Mesenchymal stem cell (in vitro differentiated cells and primary cell): ENCODE data around the gene SCN2A.
A peak's percentile ranks its signal among the peaks of the same experiment; 100 is the strongest.

Experiments
- DNase-seq: peaks from one replicate; pipeline ENCODE4 v3.0.0-alpha.2; 2013
- H2AFZ ChIP-seq: one replicate; pipeline ENCODE4 v1.6.1; 2013; ENCODE audit warnings: low read depth, mild to moderate bottlenecking, control low read depth, inconsistent platforms, low read length, moderate library complexity
- H2AK5ac ChIP-seq: 2 replicates; pipeline ENCODE4 v1.6.1; 2013; ENCODE audit warnings: low read length, moderate library complexity, mild to moderate bottlenecking, inconsistent platforms; ENCODE audit not compliant: severe bottlenecking
- H2BK120ac ChIP-seq: one replicate; pipeline ENCODE4 v1.6.1; 2013; ENCODE audit warnings: low read depth, mild to moderate bottlenecking, inconsistent platforms, low read length, moderate library complexity
- H2BK12ac ChIP-seq, 2 experiments: one replicate each; pipeline ENCODE4 v1.6.1; 2013; ENCODE audit warnings: inconsistent platforms in 2 of 2, low read length in 2 of 2, mild to moderate bottlenecking in 2 of 2, moderate library complexity in 2 of 2, control low read depth in 1 of 2
- H2BK15ac ChIP-seq: one replicate; pipeline ENCODE4 v1.6.1; 2013; ENCODE audit warnings: mild to moderate bottlenecking, low read depth, inconsistent platforms; ENCODE audit not compliant: poor library complexity, severe bottlenecking
- H2BK5ac ChIP-seq: 2 replicates; pipeline ENCODE4 v1.6.1; 2013; ENCODE audit warnings: low read depth, mild to moderate bottlenecking, low read length, control low read depth, inconsistent platforms; ENCODE audit not compliant: poor library complexity, severe bottlenecking
- H3K14ac ChIP-seq, 2 experiments: one replicate each; pipeline ENCODE4 v1.6.1; 2013; ENCODE audit warnings: inconsistent platforms in 2 of 2, low read length in 2 of 2, control low read depth in 1 of 2, mild to moderate bottlenecking in 1 of 2, moderate library complexity in 1 of 2
- H3K18ac ChIP-seq, 2 experiments: one replicate each; pipeline ENCODE4 v1.6.1; 2013; ENCODE audit warnings: inconsistent platforms in 2 of 2, low read length in 2 of 2, control low read depth in 1 of 2, low read depth in 1 of 2, mild to moderate bottlenecking in 1 of 2
- H3K23ac ChIP-seq, 2 experiments: one replicate each; pipeline ENCODE4 v1.6.1; 2013; ENCODE audit warnings: inconsistent platforms in 2 of 2, low read length in 2 of 2, mild to moderate bottlenecking in 2 of 2, moderate library complexity in 2 of 2, control low read depth in 1 of 2
- H3K27ac ChIP-seq: 2 replicates; pipeline ENCODE4 v1.5.1; 2013; ENCODE audit warnings: mild to moderate bottlenecking, moderate library complexity, low read length, control low read depth, inconsistent platforms; ENCODE audit not compliant: poor library complexity, severe bottlenecking
- H3K27me3 ChIP-seq, 2 experiments: 2 replicates each; pipeline versions ENCODE4 v1.6.1 to v1.7.0; 2013; ENCODE audit warnings: low read length in 2 of 2, mild to moderate bottlenecking in 2 of 2, moderate library complexity in 2 of 2, control low read depth in 1 of 2, inconsistent platforms in 1 of 2; ENCODE audit not compliant: control insufficient read depth in 1 of 2, insufficient read depth in 1 of 2
- H3K36me3 ChIP-seq, 2 experiments: 2 replicates each; pipeline versions ENCODE4 v1.6.1 to v1.7.0; 2013; ENCODE audit warnings: low read length in 2 of 2, control low read depth in 1 of 2, inconsistent platforms in 1 of 2, low read depth in 1 of 2, mild to moderate bottlenecking in 1 of 2; ENCODE audit not compliant: insufficient read depth in 2 of 2, control insufficient read depth in 1 of 2
- H3K4ac ChIP-seq, 2 experiments: one replicate each; pipeline ENCODE4 v1.6.1; 2013; ENCODE audit warnings: inconsistent platforms in 2 of 2, low read length in 2 of 2, mild to moderate bottlenecking in 2 of 2, moderate library complexity in 2 of 2, control low read depth in 1 of 2, low read depth in 1 of 2
- H3K4me1 ChIP-seq: 2 replicates; pipeline ENCODE4 v1.6.1; 2013; ENCODE audit warnings: low read depth, low read length, control low read depth; ENCODE audit not compliant: control insufficient read depth, insufficient read depth
- H3K4me2 ChIP-seq: 2 replicates; pipeline ENCODE4 v1.6.1; 2013; ENCODE audit warnings: low read length, mild to moderate bottlenecking, inconsistent platforms; ENCODE audit not compliant: poor library complexity, severe bottlenecking
- H3K4me3 ChIP-seq, 2 experiments: 2 replicates each; pipeline versions ENCODE4 v1.5.1 to v1.7.0; 2013; ENCODE audit warnings: low read length in 2 of 2, mild to moderate bottlenecking in 2 of 2, control low read depth in 1 of 2, low read depth in 1 of 2; ENCODE audit not compliant: insufficient read depth in 1 of 2
- H3K79me1 ChIP-seq: replicated peaks from 2 replicates; pipeline ENCODE4 v1.6.1; 2013; ENCODE audit warnings: mild to moderate bottlenecking, control low read depth, low read length, inconsistent platforms; ENCODE audit not compliant: poor library complexity, severe bottlenecking
- H3K9ac ChIP-seq: 2 replicates; pipeline ENCODE4 v1.7.0; 2013; ENCODE audit warnings: mild to moderate bottlenecking, low read length, moderate library complexity
- H3K9me3 ChIP-seq: 2 replicates; pipeline ENCODE4 v1.7.0; 2013; ENCODE audit warnings: mild to moderate bottlenecking, low read length; ENCODE audit not compliant: control insufficient read depth
- H4K8ac ChIP-seq: one replicate; pipeline ENCODE4 v1.6.1; 2013; ENCODE audit warnings: inconsistent platforms, mild to moderate bottlenecking, low read length, moderate library complexity
- H4K91ac ChIP-seq: one replicate; pipeline ENCODE4 v1.6.1; 2013; ENCODE audit warnings: mild to moderate bottlenecking, low read length, inconsistent platforms
- WGBS: methylation state at CpG from one replicate; pipeline ENCODE4 v1.1.7; 2013; ENCODE audit warnings: mixed read lengths; 5-methylcytosine and 5-hydroxymethylcytosine counted together

The SCN2A gene

DNA sequence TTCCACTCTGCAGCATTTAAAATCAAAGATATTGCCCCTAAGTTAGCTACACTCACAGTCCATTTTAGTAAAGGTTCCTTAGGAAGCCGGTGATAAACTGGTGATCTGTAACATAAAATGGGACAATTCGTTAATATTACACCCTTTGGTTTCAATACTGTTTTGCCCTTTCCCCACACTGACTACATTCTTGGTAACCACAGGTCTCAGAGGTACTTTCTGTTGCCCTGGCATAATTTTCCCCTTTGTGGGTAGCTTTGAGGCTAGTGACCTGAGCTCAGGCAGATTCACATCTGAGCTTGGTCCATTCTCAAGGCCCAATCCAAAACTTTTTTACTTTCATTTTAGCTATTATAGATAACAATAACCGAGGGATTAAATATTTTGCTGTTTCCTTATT lies 197.3 kb downstream of the SCN2A start:
- H3K4me2 ChIP-seq: no peak overlapping the region
- no peak overlapping the region for H3K23ac ChIP-seq
- H2BK12ac ChIP-seq: no peak overlapping the region
- no peak overlapping the region for H2AK5ac ChIP-seq
- no peak overlapping the region for H4K91ac ChIP-seq
- no peak for DNase-seq
- H2BK15ac ChIP-seq: no peak overlapping the region
- H3K14ac ChIP-seq: no peak overlapping the region
- H3K36me3 ChIP-seq: no peaks in the 10 kb centered on the region
- H2BK120ac ChIP-seq: no peak overlapping the region
- H2AFZ ChIP-seq: no peak overlapping the region
- no peaks in the 10 kb centered on the region for H3K9me3 ChIP-seq
- no peak overlapping the region for H3K18ac ChIP-seq
- H3K27ac ChIP-seq: no peak overlapping the region
- no peak overlapping the region for H3K4me3 ChIP-seq
- H4K8ac ChIP-seq: no peak overlapping the region
- H3K27me3 ChIP-seq: no peaks in the 10 kb centered on the region
- H3K4ac ChIP-seq: no peak overlapping the region
- no peaks in the 10 kb centered on the region for H3K4me1 ChIP-seq
- WGBS: 96% methylated on average over 3 of the region's 3 CpGs
- H3K79me1 ChIP-seq: no peaks in the 10 kb centered on the region
- H3K9ac ChIP-seq: no peak overlapping the region
- H2BK5ac ChIP-seq: no peak overlapping the region

GRCh38 chr2:165440367-165440766 lies 201.2 kb downstream of the SCN2A start:
- no peak overlapping the region for H3K18ac ChIP-seq
- H2BK5ac ChIP-seq: no peak overlapping the region
- H4K91ac ChIP-seq: no peak overlapping the region
- no peak overlapping the region for H3K4me2 ChIP-seq
- no peak overlapping the region for H3K4ac ChIP-seq
- no peak overlapping the region for H2AK5ac ChIP-seq
- H3K23ac ChIP-seq: no peak overlapping the region
- WGBS: 80% methylated on average over 1 of the region's 1 CpG
- H2AFZ ChIP-seq: no peak overlapping the region
- H2BK15ac ChIP-seq: no peak overlapping the region
- no peak overlapping the region for H2BK120ac ChIP-seq
- H3K79me1 ChIP-seq: no peaks in the 10 kb centered on the region
- DNase-seq: peak; percentile 59
- no peak overlapping the region for H2BK12ac ChIP-seq
- no peak overlapping the region for H3K4me3 ChIP-seq
- H3K27me3 ChIP-seq: no peaks in the 10 kb centered on the region
- H3K27ac ChIP-seq: no peak overlapping the region
- H3K9ac ChIP-seq: peak overlapping the region; percentile 82
- no peak overlapping the region for H4K8ac ChIP-seq
- H3K14ac ChIP-seq: no peak overlapping the region
- no peaks in the 10 kb centered on the region for H3K9me3 ChIP-seq
- no peaks in the 10 kb centered on the region for H3K4me1 ChIP-seq
- no peaks in the 10 kb centered on the region for H3K36me3 ChIP-seq
